DMS153 treated with DMSO at 0.1 percent for 48 hours (cell line): ENCODE measurements around the gene AKNA.

ENCODE experiments used
- DNase-seq: peaks from one replicate; lab custom pipeline; 2025; ENCODE audit not compliant: unreplicated experiment; lab: John Stamatoyannopoulos, UW

Gene AKNA

DNA sequence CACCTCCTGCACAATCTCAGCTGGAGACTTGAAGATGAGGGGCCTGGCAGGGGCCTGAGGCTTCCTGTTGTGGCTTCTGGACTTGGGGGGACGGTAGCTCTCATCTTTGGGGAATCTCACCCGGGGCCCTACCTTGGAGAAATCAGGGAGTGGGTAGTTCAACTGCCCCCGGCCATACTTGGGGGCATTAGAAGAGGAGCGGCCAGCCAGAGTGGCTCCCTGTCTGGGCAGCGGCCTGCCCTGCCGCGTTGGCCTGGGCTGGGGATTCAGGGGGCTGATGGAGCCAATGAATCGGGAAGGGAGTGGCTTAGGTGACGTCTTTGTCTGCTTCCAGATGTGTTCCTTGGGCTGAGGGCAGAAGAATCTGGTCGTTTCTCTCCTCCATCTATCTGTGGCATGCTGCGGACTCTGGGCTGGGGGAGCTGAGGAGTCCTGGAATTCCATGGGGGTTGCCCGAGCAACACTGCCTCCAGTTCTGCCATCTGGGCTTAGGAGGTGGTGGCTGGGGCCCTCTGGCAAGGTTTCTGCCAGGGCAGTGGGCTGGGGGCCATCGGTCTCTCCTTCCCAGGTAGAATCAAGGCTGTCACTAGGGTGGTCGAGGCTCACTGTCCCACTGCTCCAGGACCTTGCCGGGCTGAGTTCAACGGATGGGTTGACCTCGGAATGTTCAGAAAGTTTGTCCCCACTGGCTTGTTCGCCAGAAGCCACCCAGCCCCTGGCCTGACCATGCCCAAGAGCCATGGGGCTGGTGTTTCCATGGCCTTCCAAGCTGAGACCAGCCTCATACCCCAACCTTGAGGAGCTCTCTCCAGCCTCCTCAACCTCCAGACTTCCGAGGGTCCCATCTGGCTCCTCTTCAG, 11.0 kb downstream of the AKNA start:
- DNase-seq = no peak

GRCh38 chr9:114375386-114376175, 12.2 kb downstream of the AKNA start:
- no peak for DNase-seq

DNA sequence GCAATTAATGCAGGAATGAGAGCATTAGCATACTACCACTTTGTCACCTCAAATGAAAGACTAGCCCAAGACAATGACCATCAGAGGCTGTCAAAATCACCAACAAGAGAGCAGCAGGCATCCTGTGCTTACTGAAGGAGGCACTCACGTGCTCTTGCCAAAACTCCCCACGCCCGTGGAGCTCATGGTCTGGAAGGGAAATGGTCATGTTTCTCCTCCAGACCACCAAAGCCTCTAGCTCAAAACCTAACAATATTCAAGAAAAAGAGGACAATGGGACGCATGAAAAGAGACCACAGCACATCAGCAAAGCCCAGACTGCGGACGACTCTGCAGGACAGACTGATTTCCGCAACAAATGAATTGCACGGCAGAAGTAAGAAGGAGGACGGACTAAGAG, 12.8 kb downstream of the AKNA start:
- no peak for DNase-seq

GRCh38 chr9:114373960-114374730, 13.6 kb downstream of the AKNA start:
- DNase-seq = no peak

GRCh38 chr9:114372921-114373448, 14.8 kb downstream of the AKNA start:
- no peak for DNase-seq

GRCh38 chr9:114371973-114372917, 15.5 kb downstream of the AKNA start:
- DNase-seq = no peak

GRCh38 chr9:114371343-114371944, 16.3 kb downstream of the AKNA start:
- no peak for DNase-seq

DNA sequence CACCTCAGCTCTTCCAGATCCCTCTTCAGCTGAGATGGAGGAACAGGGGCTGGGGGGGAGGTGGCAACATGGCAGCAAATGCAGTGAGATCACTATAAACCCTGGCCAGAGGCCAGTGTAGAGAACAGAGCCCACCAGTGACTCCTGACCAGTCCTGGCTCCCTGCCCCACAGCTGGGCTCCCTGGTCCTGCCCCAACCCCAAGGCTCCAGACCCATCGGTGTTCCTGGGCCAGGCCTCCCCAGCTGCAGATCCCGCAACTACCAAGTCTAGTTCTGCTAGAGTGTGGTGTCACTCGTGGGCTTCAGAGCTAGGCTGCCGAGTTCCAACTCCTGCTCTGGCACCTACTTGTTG, 16.8 kb downstream of the AKNA start:
- DNase-seq = no peak

DNA sequence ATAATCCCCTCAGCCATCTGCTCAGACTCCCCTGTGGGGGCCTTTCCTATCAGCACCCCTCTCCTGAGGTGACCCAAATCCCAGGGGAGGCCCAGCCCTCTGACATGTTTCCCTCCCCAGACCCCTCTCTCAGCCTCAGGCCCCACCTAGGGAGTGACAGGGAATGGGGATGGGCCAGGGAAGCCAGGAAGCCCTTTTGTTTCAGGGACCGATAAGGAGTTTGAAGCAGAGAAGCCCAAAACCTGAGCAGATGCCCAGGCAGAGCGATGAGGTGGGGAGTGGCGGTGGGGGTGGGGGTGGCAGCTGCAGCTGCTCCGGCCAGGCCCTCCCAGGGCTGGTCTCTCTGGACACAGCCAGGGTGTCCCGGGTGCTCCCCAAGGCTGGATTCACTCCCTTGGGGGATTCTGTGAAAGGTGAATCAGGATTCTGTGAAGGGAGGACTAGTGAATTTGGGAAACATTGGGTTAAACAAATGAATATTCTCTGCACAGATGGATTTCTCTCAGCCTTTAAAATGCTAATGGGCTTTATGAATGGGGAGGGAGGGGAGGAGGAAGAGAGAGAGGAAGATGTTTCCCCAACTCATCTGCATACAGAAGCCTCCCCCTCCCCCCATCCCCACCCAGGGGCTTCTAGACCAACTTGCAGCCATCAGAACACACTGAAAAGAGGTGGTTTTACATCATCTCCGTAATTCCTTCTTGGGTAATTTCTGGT, 17.4 kb downstream of the AKNA start:
- no peak for DNase-seq

DNA sequence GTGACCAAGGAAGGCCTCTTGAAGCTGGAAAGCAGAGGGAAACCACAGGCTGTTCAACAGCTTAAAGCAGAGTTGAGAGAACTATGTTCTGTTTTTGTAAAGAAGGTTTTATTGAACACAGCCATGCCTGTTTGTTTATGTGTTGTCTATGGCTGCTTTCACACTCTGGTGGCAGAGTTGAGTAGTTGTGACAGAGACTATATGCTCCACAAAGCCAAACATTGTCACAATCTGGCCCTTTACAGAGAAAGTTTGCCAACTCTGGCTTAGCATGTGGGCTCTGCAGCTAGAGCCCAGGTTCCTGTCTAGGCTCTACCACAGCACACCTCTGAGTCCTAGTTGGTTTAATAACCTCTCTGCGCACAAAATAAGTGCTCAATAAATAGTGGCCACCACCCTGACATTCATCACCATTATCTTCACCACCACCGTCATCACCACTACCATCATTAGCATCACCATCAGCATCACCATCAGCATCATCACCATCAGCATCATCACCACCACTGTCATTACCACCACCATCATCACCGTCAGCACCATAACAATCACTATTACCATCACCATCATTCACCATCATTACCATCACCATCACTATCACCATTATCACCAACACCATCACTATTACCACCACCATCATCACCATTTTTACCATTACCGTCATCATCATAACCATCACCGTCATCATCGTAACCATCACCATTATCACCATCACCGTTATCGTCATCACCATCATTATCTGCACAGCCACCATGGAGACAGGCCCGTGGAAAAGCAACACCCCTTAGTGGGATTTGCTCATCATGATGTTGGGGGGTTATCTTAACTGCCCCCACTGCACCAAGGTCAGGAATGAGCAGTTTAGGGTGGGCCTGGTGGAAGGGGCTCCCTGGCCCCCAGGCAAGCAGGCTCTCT, 18.3 kb downstream of the AKNA start:
- no peak for DNase-seq

GRCh38 chr9:114367772-114368569, 19.8 kb downstream of the AKNA start:
- no peak for DNase-seq

DNA sequence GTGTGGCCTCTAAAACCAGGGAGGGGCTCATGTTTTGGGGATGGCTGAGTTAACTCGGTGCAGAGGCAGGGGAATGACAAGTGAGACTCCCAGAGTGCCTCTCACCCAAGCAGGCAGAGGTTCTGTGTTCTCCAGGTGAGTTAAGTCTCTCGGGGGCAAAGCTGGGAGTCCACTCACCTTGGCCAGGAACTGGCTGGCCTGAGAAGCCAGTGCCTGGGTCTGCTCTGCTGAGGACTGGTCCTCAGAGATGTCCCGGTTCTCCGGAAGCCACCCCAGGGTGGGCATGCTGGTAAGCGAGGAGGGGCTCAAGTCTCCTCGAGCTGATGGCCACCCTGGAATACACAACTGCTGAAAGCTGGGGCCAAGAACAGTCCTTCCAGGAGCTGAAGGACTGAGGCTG, 20.4 kb downstream of the AKNA start:
- DNase-seq = no peak

DNA sequence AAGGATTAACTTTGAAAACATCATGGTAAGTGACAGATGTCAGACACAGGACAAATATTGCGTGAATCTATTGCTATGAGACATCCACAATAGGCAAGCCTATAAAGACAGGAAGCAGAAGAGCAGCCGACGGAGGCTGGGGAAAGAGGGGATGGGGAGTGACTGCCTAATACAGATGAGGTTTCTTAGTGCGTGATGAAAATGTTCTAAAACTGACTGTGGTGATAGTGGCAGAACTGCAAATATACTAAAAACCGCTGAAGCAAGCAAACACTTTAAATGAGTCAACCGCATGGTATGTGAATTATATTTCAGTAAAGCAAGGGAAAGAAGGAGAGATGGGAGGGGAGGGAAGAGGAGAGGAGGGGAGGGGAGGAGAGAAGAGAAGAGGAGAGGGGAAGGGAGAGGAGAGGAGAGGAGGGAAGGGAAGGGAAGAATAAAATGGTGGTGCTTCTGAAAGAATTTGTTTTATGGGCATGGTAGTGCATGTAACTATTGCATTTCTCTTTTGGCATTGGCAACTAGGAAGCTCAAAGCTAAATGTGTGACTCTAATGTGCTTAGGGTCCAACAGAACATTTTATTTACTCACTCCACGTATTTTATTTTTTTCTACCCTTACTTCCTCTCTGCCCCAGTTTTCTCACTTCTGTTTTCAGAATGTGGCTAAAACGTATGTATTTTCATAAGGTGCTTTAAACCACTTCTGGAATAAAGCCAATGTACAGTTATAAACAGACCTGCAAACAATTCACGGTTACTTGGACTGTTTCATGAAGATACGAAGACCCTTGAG, 21.3 kb downstream of the AKNA start:
- DNase-seq = no peak

DNA sequence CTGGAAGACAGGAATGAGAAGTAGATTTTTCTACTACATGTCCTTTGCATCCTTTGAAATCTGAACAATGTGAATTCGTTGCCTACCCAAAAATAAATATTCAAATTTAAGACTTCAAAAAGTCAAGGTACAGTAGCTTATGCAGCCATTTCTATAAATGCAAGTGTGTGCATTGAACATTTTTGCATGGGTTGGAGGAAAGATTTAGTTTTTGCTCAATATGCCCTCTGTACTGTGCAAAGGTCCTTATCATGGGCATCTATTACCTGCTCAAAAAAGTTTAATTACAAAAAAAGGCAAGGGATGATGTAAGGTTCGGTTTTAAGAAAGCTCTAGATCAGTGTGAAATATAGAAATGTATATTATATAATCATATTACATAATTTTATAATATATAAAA, 22.6 kb downstream of the AKNA start:
- no peak for DNase-seq

- DNase-seq = no peak
These were observed 23.4 kb downstream of the AKNA start for GRCh38 chr9:114364134-114365041.

DNA sequence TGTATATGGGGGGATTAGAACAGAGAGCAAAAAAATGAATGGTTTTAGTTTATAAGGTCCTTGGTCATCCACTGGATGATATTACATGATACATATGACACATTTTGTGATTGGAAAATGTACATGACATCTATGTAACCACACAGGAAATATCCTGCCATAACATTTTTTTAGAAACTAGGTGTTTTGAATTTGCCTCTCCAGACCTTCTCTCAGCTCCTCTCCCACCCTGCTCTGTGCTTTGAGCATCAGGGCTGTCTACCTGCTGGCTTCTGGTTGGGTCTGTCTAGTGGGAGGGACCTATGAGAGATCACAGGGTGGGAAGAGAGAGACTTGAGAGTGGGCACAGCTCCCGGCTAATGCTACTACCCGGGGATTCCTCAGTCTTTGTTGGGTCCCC, 24.4 kb downstream of the AKNA start:
- DNase-seq = no peak
